HG03108 (cell line): Measurements from ENCODE around the gene SUPT4H1.

Experiments
- ATAC-seq: cut with Tn5 transposase; IDR thresholded peaks from one replicate; pipeline ENCODE4 v1.9.1; 2021; ENCODE audit warnings: moderate library complexity; ENCODE audit not compliant: unreplicated experiment

SUPT4H1 gene

DNA sequence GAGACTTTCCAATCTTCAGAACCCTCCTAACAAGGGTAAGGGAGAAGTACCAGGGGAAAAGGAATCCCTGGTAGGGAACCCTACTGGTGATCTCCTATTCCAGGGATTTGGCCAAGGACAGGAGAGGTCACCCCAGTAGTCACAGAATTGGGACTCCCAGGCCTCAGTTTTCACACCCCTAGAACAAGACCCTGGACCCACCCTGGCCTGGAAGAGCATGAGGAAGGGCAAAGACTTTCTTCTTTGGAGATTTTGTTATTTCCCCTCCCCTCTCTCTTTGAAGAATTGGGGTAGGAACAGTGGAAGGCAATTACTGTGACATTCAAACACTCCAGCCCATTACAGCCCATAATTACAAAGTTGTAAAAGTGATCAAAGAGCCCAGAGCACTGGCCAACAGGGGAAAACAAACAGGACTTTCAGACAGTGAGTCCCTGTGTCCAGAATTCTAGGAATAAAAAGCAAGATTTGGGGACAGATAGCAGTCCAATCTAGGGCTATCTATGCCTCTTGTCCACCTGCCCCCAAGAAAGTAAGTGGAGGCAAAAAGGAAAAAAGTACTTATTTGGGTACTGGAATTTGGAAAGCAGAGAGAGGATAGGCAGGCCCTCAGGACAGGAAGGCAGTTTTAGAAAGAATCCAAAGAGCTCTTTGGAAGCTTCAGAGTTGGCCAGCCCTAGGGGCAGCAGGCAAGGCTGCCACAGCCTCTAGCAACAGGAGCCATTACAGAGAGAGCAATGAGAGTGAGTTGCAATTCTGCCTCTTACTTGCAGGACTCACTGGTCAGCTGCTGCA, 13.4 kb upstream of the SUPT4H1 start:
- no peak for ATAC-seq

DNA sequence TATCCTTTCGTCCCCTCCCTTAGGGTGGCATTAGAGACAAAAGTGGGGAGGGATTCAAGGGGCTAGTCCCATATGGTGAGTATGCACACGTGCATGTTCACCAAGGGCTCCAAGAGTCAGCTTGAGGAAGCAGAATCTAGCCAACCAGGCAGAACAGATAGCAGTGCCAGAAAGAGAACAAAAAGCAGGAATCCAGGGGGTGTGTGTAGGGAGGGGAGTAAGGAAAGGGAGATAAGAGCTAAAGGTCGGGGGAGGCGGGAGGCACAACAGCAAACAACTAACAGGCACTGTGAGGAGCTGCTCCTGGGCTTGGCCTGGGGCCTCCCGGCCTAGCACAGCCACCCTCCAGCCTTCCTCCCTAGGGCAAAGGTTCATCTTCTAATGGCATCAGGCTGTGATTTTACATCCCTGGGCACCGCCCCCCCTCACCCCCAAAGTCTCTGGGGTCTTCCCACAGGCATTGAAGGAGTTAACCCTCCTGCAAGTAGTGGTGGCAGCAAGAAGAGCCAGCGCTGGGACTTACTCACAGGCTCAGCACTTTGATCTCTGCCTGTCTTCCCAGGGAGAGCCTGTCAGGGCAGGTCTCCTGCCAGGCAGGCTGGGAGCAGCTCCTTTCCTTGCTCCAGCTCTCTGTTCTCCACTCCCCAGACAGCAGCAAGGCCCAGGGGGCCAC, 12.4 kb upstream of the SUPT4H1 start:
- ATAC-seq, result no peak

DNA sequence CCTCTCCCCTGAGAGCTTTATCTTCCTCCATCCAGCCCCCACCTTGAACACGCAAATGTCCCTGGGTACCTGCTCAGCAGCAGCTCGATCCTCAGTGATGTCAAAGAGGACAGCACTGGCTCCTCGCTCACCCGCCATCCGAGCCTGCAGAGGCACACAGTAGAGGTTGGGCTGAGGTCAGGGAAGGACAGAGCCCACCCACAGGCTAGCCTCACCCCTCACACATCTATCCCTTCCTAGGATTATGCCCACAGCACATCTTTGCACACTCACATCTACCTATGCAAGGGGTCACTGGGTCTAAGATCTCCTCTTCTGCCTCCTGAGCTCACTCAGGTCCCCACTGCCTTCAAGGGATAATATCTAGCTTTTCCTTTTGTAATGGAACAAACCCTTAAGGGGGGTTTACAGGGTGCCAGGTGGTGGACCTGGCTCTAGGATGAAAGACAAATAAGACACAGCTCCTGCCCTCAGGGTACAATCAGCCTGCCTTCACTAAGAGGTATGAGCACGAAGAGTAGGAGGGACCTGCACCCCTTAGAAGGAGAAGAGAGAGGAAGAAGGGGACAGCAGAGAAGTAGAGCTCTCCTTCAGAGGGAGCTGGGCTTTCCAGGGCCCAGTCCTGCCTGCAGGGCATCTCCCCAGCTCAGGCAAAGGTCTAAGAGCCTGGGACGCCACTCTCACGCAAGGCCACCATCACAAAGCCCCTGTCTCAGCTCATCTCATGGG, 11.6 kb upstream of the SUPT4H1 start:
- no peak for ATAC-seq

DNA sequence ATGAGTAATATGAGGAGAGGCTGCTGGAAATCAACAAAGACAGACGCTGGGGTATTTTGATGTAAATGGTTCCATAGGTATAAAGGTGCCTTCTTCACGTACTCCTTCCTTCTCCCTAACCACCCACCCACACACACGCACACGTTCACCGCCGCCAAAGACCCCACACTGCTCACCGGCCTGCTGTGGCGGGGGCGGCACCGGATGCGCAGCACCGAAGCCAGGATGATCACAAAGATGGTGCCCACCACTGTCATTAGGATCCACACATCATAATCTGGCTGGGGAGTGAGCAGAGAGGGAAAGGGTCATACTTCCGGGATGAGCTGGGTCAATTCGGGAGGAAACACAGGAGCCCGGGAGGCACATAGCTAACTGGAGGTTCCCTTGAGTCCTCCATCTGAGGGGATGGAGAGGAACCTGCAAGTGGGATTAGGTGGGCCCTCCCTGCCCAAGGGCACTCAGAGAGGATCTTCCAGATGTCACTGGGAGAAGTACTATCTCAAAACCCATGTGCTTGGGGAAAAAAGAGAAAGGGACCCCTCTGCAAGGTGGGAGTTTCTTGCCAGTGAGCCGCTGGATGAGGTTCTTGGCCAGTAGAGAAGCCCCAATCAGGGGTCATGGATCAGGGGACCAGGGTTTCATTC, 10.5 kb upstream of the SUPT4H1 start:
- no peak for ATAC-seq

DNA sequence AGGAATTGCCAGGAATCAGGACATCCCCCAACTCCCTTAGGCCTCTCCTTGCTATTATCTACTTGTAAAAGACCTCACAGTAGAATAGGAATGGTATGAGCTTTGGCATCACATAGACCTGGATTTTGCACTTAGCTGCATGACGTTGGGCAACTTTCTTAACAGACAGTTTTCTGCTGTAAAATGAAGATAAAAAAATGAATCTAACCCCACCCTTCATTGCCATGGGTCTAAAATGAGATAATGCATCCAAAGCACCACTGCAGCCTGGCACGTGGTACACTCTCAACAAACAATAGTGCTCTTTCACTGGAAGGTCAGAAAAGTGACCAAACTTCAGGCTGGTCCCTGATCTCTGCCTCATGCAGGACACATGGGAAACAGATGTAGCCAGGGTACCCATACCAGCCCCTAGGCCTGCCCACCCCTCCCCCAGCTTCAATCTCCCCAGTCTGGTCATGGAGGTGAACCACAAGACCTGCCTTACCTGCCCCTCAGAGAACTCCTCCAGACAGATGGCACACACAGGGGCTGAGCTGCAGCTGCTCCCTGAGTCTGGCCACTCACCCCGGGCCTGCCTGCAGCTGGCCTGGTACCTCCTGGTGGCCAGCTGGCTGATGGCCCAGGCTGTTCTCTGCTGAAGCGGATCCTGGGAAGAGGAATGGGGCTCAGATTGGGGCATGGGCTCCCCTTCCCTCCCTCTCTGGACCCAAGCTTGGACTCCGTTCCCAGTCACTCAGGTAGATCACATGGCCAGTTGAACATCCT, 8.5 kb upstream of the SUPT4H1 start:
- ATAC-seq, result no peak

DNA sequence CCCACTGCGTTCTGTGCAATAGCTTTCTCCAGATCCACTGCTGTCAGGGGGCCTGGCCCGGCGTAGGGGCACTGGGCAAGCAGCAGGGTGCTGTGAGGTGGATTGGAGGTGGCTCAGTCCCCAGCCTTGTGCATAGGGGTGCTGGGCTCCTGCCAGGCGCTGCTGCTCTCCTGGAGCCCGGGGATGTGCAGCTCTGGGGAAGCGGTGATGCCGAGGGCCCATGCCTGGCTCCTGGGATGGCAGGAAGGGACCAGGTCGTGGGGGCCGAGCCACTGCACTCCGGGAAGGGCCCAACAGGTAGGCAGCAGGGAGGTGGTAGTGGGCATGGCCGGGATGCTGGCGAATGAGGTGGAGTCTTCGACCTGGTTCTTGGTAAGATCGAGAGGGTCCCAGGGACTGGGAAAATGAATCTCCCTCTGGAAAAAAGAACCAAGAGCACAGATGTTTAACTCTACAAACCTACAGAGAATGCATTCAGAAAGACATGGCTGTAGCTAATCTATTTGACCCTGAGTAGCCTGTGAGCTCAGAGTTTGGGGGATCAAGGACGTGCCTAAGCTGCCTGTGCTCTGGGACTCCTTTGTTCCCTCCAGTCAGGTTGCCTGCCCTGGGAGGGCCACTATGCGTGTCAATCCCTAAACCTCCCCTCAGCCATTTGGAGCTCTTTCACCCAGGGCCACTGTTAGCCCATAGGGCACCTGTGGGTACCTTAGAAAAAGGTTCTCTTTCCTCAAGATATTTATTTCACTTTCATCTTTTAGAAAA, 6.6 kb upstream of the SUPT4H1 start:
- ATAC-seq, result no peak

DNA sequence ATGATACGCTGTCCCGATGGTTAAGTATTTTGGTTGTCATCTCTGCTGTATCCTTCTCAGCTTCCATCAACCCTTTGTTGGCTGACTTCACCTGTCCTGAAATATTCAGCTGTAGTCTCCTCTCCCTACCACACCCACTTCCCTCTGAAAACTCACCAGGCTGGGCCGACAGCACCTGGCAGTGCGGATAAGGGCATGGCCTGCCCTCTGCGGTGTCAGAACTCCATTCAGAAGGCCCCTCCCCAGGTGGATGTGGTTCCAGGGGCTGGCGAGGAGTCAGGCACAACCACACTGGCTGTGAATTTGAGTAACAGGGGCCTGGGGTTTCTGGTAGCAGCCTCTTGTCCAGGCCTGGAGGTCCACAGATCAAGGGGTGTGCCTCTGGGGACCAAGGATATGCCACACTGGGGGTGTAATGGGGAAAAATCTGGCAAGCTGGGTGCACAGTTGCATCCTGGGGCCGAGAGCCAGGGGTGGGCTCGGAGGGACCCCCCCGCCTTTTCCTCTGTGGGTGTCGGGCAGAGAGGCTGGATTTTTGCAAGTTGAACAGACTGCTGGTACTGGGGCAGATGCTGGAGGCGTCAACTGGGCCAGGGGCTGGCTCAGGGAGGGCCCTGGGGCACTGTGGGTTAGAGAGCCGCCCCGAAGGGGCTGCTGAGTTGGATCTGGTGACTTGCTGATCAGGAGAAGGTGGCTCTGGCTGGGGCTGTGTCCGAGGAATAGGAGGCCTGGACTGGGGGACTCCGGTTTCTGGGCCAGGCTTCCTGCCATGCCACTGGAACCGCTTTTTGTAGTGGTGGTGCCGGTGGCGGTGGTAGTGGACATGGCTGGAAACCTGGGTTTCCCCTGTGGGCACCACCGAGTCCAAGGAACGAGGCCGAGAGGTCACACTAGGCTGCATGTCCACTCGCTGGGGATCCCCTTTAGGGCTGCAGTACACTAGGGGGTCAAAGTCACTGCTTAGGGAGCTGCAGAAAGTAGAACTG, 5.6 kb upstream of the SUPT4H1 start:
- ATAC-seq, result no peak

DNA sequence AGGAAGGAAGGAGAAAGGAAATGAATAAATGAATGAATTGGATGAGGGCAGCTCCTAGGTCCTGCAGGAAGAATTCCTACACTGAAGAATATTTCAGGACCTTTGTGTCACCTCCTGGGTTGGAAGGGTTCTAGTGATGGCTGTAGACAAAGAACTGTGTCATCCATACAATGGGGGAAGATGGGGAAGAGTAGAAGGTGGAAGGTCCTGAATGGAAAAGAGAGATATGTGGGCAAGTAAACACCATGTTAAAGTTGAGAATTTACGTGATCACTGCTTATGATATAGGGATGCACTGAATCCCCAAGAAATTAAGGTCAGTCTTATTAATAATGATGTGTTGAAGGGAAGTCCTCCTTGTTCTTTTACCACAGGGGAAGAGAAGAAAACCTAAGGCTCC, 4.2 kb upstream of the SUPT4H1 start:
- no peak for ATAC-seq

DNA sequence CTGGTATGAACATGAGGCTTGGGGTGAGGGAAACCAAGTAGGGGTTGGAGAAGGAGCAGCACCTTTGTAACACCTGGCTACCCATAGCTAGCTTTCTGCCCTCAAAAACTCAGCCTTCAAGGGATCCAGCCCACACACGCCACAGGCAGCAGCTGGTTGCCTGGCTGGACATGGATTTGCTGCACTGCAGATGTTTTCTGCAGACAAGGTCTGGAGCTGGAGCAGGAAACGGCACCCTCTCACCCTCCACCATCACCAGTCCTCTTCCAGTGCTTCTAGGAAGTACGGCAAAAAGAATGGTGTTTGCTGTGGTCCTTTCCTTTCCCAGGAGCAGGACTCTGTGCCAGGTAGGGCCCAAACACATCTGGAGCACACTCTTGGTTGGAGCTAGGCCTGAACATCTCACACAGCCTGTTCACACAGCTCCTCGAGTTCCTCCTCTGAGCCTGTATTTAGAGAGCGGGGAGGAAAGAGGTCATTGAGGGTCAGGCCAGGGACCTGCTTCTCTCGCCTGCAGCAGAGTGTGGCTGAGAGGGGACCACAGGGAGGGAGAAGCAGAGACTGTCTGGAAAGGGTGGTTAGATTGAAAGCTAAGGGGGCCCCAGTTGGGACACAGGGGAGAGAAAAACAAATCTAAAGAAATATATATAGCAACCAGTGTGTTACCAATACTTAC, 2.7 kb upstream of the SUPT4H1 start:
- ATAC-seq, result no peak

DNA sequence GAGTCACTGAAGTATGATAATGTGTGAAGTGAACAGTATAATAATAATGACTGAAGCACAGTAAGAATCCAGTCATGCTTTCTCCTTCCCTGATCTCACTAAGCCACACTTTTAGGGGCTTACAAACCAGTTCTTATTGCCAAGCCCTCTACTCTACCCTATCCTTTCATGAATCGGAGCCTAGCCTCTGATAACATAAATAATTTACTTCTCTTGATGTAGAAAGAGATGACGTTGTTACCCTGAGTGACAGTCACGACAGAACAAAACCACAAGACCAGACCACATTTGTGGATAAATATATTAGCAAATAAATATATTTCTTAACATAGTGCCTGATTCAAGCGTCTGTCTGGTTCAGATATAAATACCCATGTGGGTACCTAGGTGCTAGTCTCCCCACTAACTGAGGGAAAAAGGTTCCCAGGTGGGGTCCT, 1.4 kb upstream of the SUPT4H1 start:
- no peak for ATAC-seq

DNA sequence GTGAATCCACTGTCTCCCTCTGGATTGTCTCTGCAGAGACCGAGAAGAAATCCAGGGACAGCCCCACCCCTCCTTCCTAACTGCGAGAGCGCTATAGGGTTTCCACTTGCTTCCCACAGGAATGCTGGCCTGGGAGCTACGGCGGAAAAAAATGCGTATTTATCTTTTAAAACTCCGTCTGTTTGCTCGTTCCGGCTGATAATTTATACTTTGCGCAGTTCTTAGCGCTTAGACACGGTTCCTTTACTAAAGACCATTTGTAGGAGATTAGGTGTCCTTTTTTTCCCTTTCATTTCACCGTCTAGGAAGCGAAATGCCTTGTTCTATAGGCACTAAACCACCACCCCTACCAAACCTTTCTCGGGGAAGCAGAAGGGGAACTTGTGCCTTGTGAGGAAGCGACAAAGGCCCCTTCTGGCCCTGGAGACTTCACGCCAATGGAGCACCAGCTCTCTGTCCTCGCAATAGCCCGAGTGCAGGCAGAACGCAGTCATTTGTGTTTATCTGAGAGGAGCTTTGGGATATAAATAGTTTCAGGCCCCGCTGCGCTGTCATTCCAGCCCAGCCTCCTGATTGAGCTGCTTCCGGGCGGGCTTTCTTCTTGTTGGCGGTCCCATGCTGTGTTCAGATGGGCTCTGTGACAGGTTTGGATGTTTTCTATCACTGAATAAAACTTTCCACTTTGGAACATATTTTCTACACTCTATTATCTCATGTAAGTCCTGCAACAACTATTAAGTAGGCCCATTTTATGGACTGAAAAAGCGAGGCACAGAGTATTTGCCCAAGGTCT, 791 bp upstream of the SUPT4H1 start:
- peak; percentile 1 for ATAC-seq

DNA sequence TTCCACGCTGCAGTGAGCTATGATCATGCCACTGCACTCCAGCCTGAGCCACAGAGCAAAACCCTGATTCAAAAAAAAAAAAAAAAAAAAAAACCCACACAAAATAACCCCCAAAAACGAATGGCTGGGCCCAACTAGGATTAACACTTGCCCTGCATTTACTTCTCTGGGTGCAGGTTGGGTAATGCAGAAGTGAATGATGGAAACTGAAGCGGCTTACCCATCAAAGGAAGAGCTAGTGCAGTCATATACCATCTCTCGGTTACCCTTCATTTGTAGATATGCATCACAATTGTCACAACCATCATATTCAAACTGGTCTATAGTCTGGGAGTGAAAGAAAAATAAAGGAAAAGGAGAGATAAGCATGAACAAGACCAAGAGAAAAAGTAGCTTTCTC, 819 bp downstream of the SUPT4H1 start:
- no peak for ATAC-seq

DNA sequence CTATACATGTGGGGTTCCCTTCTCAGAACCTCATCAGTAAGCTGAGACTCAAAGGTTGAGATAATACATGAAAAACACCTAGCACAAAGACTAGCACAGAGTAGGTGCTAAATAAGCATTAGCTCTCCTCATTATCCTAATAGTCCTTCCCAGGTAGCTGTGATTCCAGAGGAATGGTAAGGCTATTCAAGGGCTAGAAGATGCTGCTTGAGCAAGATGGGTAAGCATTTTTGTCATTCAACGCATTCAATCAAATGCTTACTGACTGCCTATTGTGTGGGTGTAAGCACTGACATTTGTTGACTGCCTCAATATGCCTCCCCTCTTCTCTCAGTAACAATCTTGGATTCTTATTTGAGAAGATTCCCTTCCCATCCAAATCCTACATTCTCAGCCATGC, 4.0 kb downstream of the SUPT4H1 start:
- no peak for ATAC-seq

DNA sequence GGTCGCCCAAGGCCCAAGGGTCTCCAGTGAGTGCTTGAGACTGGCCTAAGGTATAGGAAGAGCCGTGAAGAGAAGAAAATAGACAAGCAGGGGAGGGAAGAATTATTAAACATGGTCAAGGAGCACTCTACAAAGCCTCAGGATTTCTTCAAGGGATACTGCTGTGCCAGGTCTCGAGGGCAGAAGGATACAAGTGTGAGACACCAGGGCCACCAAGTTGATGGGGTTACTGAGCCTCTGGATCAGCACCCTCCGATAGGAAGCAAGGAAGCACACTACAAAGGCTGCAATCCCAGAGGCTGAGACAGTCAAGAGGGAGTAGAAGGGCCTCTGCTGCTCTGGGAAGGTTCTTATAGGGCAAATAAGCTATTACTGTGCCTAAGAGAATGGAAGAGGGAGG, 6.5 kb downstream of the SUPT4H1 start:
- ATAC-seq, result no peak

DNA sequence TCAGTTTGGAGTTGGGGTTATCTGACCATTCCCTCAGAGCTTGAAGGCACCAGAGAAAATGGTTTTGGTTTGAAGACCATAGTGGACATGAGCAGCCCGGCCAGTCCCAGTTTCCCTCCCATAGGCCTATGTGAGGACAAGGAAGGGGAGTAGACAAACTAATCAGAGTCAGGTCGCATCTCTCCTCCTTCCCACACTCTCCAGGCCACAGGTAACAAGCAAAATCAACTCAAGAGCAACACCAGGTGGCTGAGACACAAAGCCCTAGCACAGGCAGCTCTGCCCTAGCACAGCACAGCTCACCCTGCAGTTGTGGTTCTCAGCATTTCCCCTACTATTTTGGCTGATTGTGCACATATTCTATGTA, 7.2 kb downstream of the SUPT4H1 start:
- ATAC-seq, result peak; percentile 39

DNA sequence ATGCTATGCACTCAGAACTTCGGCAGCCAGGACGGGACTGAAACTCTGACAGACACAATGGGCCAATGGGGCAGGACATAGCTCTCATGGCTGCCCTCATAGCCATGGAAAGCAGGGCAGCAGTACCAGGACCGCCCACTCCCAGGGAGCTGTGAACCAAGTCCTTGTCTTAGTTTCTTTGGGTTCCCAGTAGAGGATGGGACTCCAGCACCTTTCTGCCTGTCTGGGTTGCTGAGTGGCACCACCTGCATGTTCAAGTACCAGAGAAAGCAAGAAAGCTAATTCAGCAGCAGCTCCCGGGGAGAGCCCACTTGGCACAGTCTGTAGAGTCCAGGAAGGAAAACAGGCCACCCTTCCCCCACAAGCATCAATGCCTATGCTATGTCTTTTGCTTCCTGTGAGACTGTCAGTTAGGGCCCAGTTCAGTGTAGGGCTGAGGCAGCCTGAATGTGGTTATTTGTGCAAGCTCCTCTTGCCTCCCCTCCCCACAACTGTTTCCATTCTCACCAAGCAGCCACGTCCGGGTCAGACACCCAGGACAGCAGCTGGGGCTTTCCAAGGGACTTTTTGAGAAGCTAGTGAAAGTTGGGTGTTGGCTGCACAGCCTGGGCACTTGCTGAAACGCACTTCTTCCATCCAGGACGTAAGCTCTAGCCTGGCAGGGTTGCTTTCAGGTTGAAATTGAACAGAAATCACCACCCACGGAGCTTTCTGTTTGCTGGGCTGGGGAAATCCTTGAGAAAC, 7.8 kb downstream of the SUPT4H1 start:
- peak; percentile 73 for ATAC-seq

DNA sequence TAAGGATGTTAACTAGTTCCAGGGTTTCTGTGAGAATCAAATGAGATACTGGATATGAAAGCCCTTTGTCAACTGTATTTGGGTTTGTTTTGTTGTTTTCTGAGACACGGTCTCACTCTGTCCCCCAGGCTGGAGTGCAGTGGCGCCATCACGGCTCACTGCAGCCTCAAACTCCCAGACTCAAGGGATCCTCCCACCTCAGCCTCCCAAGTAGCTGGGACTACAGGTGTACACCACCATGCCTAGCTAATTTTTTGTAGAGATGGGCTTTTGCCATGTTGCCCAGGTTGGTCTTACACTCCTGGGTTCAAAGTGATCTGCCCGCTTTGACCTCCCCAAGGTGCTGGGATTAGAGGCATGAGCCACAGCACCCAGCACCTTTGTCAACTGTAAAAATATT, 8.9 kb downstream of the SUPT4H1 start:
- ATAC-seq, result no peak
